Measurements from ENCODE around the gene DXO. TPM values are rescaled to one million over a fixed set of nuclear protein-coding genes. Genes with fewer than 3 reads are reported as not detected.
A peak's percentile ranks its signal among the peaks of the same experiment; 100 is the strongest.

DXO gene
- total and polyA plus RNA-seq, 2 of the 13 experiments (the other 11 are each of a cell fraction or from before 2014, with no cell fraction given) = 18.6 to 26.2 TPM

- no peaks in the 10 kb centered on the region for H3K9me3 ChIP-seq (ENCODE audit: low read length)
- no TSS peak for BruUV-seq (replicated peaks)
- H2AFZ ChIP-seq (ENCODE audit: low read length) = no peak overlapping the region
- no peaks in the 10 kb centered on the region; a peak in 1 of 5 replicates for H3K27me3 ChIP-seq (ENCODE audit: control insufficient read depth in 1 of 2, insufficient read depth in 2 of 2, low read length in 2 of 2)
- FAIRE-seq (no peak), DNase-seq (ENCODE audit: low spot score) (no peak), ATAC-seq (no peak)
- H3K9ac ChIP-seq (ENCODE audit: insufficient read depth, low read depth, low read length) = no peak overlapping the region
- H3K4me2 ChIP-seq (ENCODE audit: low read depth, low read length) = no peak overlapping the region
- peaks cover 8% of the 10 kb centered on the region for H3K79me2 ChIP-seq (ENCODE audit: insufficient read depth, low read length)
- WGBS (ENCODE audit: low lambda C conversion rate) = 96% methylated on average over 10 of the region's 10 CpGs
- POLR2A ChIA-PET = interaction anchor here (6.1 kb wide), 1 partner anchor 7 kb away, joined by 142 read pairs; the partner anchor contains the start of genes NELFE and SKIC2
- peaks cover 50 to 76% of the 10 kb centered on the region in 2 experiments for H3K36me3 ChIP-seq (replicated peaks in 1 of 2; ENCODE audit: control insufficient read depth in 1 of 2, insufficient read depth in 2 of 2, low read length in 2 of 2)
- CTCF ChIA-PET (ENCODE audit: low intra/inter-chr PET ratio, low total read pairs) = no interaction called here
- intact Hi-C loops (cut with micrococcal nuclease; ENCODE audit: unreplicated experiment) (no loop called here), in situ Hi-C loops (cut with HindIII; ENCODE audit: extremely low pct_ligation_motif_present, low pct_unique_long_range_greater_than_20kb) (no loop called here)
- peaks cover 17% of the 10 kb centered on the region for H3K4me1 ChIP-seq (ENCODE audit: insufficient read depth, low read length)
- H3K4me3 ChIP-seq (replicated peaks in 1 of 3; ENCODE audit: insufficient read depth in 1 of 3, low read depth in 2 of 3, low read length in 3 of 3) = no peak overlapping the region
- TF ChIP-seq CEBPB (IDR thresholded peaks at IDR 0.05; ENCODE audit: borderline replicate concordance, low read depth, low read length) (peak; percentile 74), ZC3H13 (CRISPR knock-in tag; IDR thresholded peaks at IDR 0.05) (no peak), STAT6 (CRISPR knock-in tag; IDR thresholded peaks at IDR 0.05; ENCODE audit: borderline replicate concordance) (no peak), MTA1 (CRISPR knock-in tag; IDR thresholded peaks at IDR 0.05; ENCODE audit: borderline replicate concordance) (0 out of 2 replicates have a peak, but pooled peaks have one; percentile 27), CHD2 (IDR thresholded peaks at IDR 0.05; ENCODE audit: low read depth, low read length) (no peak), RBFOX2 (IDR thresholded peaks at IDR 0.05; ENCODE audit: low read depth, low read length) (peak; percentile 59; the same call in 1 of the 2 replicates)
- H3K27ac ChIP-seq (ENCODE audit: extremely low read length, insufficient read depth, low read length) = no peak overlapping the region
- no peaks in the 10 kb centered on the region for H4K20me1 ChIP-seq (ENCODE audit: insufficient read depth, low read length)
Observed at GRCh38 chr6:31966997-31967925, 4.7 kb downstream of the DXO start.

Measured in HepG2 (cell line).